HepG2 (cell line): ENCODE results near the gene FUBP3. TPM values are rescaled to one million over a fixed set of nuclear protein-coding genes. Genes with fewer than 3 reads are reported as not detected.

ENCODE experiments used
- ATAC-seq: fragments of 200-7000 bp; cut with Tn5 transposase; 3 replicates; pipeline ENCODE4 v1.9.1; 2020; ENCODE audit warnings: mild to moderate bottlenecking, moderate library complexity
- BruUV-seq: library from RNA; stranded (reverse); fragments of 400-500 nt; replicated peaks from 2 replicates; lab custom pipeline; 2021; lab: Mats Ljungman, UMichigan
- CTCF ChIA-PET: fragments of 300-600 bp; formaldehyde crosslinking; extraction: SDS; loops from one replicate; lab custom pipeline; 2021; ENCODE audit warnings: low total read pairs, inconsistent platforms, low intra/inter-chr PET ratio; lab: Yijun Ruan, JAX
- POLR2A ChIA-PET: fragments of 350-600 bp; sonication (Branson Sonifier 250); formaldehyde crosslinking; loops from one replicate; lab custom pipeline; 2020; ENCODE audit warnings: antibody characterized with exemption, inconsistent platforms; lab: Yijun Ruan, JAX
- DNase-seq: peaks from one replicate; pipeline ENCODE4 v3.0.0-alpha.2; 2015; ENCODE audit warnings: low spot score
- FAIRE-seq: peaks from 3 replicates; lab custom pipeline; 2011; peaks lifted over from hg19 to GRCh38; lab: Jason Lieb, UNC
- H2AFZ ChIP-seq: one replicate; pipeline ENCODE4 v1.6.1; 2011; ENCODE audit warnings: low read length, inconsistent platforms
- H3K27ac ChIP-seq: fragments of 300-600 bp; 3 replicates; pipeline ENCODE4 v1.8.0; 2011; ENCODE audit warnings: mixed run types, mild to moderate bottlenecking, mixed read lengths, low read length, inconsistent platforms; ENCODE audit not compliant: insufficient read depth; ENCODE audit errors: extremely low read length
- H3K27me3 ChIP-seq, 2 experiments: fragments of 200-600 bp in 1 of 2; 2 replicates in 1 of 2; 3 replicates in 1 of 2; pipeline versions ENCODE4 v1.6.0 to v1.8.0; 2011; ENCODE audit warnings: low read length in 2 of 2, mild to moderate bottlenecking in 2 of 2, moderate library complexity in 2 of 2, inconsistent platforms in 1 of 2; ENCODE audit not compliant: insufficient read depth in 2 of 2, control insufficient read depth in 1 of 2
- H3K36me3 ChIP-seq, 2 experiments: fragments of 200-600 bp in 1 of 2; replicated peaks in 1 of 2; 2 replicates in 1 of 2; 3 replicates in 1 of 2; pipeline versions ENCODE4 v1.5.1 to v1.8.0; 2011; ENCODE audit warnings: low read length in 2 of 2, inconsistent platforms in 1 of 2; ENCODE audit not compliant: insufficient read depth in 2 of 2, control insufficient read depth in 1 of 2
- H3K4me1 ChIP-seq: 2 replicates; pipeline ENCODE4 v1.5.1; 2012; ENCODE audit warnings: low read length, inconsistent platforms; ENCODE audit not compliant: insufficient read depth
- H3K4me2 ChIP-seq: 2 replicates; pipeline ENCODE4 v1.6.0; 2011; ENCODE audit warnings: low read depth, low read length, inconsistent platforms
- H3K4me3 ChIP-seq, 3 experiments: fragments of 200-600 bp in 1 of 3; sonication (generic), shearing (Covaris generic) in 1 of 3; replicated peaks in 1 of 3; 2 replicates each; pipeline ENCODE4 v1.5.1; 2011 to 2016; ENCODE audit warnings: low read length in 3 of 3, inconsistent platforms in 2 of 3, low read depth in 2 of 3, mild to moderate bottlenecking in 2 of 3, control low read depth in 1 of 3, mixed read lengths in 1 of 3; ENCODE audit not compliant: insufficient read depth in 1 of 3
- H3K79me2 ChIP-seq: one replicate; pipeline ENCODE4 v1.6.1; 2011; ENCODE audit warnings: low read length, inconsistent platforms; ENCODE audit not compliant: insufficient read depth
- H3K9ac ChIP-seq: 2 replicates; pipeline ENCODE4 v1.6.0; 2011; ENCODE audit warnings: mild to moderate bottlenecking, low read depth, low read length, inconsistent platforms; ENCODE audit not compliant: insufficient read depth
- H3K9me3 ChIP-seq: 2 replicates; pipeline ENCODE4 v1.5.1; 2012; ENCODE audit warnings: mild to moderate bottlenecking, low read length
- H4K20me1 ChIP-seq: 2 replicates; pipeline ENCODE4 v1.6.0; 2011; ENCODE audit warnings: inconsistent platforms, mild to moderate bottlenecking, low read length, moderate library complexity; ENCODE audit not compliant: insufficient read depth
- ATF7-NPFF ChIP-seq: sonication (generic); formaldehyde crosslinking; IDR thresholded peaks from 2 replicates; pipeline ENCODE4 v1.8.1; 2023; ENCODE audit warnings: mild to moderate bottlenecking, low read depth, missing genetic modification reagents, moderate library complexity
- BORCS8-MEF2B ChIP-seq: sonication (generic); formaldehyde crosslinking; IDR thresholded peaks from 2 replicates; pipeline ENCODE4 v1.8.0; 2022; ENCODE audit warnings: mild to moderate bottlenecking, missing genetic modification reagents
- ISL2 ChIP-seq: sonication (generic); formaldehyde crosslinking; IDR thresholded peaks from 2 replicates; pipeline ENCODE4 v1.5.0; 2020; ENCODE audit warnings: missing genetic modification reagents
- SPEN ChIP-seq: sonication (generic); formaldehyde crosslinking; IDR thresholded peaks from 2 replicates; pipeline ENCODE4 v1.5.1; 2020; ENCODE audit warnings: low read depth, mild to moderate bottlenecking, missing genetic modification reagents
- ZC3H13 ChIP-seq: sonication (generic); formaldehyde crosslinking; IDR thresholded peaks from 2 replicates; pipeline ENCODE4 v1.8.1; 2023; ENCODE audit warnings: mild to moderate bottlenecking, missing genetic modification reagents, moderate library complexity
- ZNF263 ChIP-seq: sonication (generic); formaldehyde crosslinking; IDR thresholded peaks from 2 replicates; pipeline ENCODE4 v1.4.0; 2020; ENCODE audit warnings: missing genetic modification reagents
- ZNF557 ChIP-seq: sonication (generic); formaldehyde crosslinking; IDR thresholded peaks from 2 replicates; pipeline ENCODE4 v1.4.0; 2020; ENCODE audit warnings: missing genetic modification reagents
- ZNF615 ChIP-seq: sonication (generic); formaldehyde crosslinking; IDR thresholded peaks from 2 replicates; pipeline ENCODE4 v1.5.0; 2020; ENCODE audit warnings: mild to moderate bottlenecking, missing genetic modification reagents, borderline replicate concordance
- ZNF629 ChIP-seq: sonication (generic); formaldehyde crosslinking; conservative IDR thresholded peaks from 2 replicates; pipeline ENCODE4 v1.5.0; 2020; ENCODE audit warnings: missing genetic modification reagents
- ZNF672 ChIP-seq: sonication (generic); formaldehyde crosslinking; IDR thresholded peaks from 2 replicates; pipeline ENCODE4 v1.8.1; 2022; ENCODE audit warnings: missing genetic modification reagents
- ZNF7 ChIP-seq: IDR thresholded peaks from 2 replicates; pipeline ENCODE4 v1.6.1; 2016; ENCODE audit warnings: missing biosample characterization, missing genetic modification reagents
- WGBS: methylation state at CpG from one replicate; pipeline ENCODE4 v1.1.6; 2017; ENCODE audit warnings: low lambda C conversion rate; 5-methylcytosine and 5-hydroxymethylcytosine counted together
- in situ Hi-C: cut with HindIII; loops from 2 replicates; pipeline ENCODE4 v1.10.0; 2017; ENCODE audit warnings: low pct_unique_long_range_greater_than_20kb; ENCODE audit not compliant: extremely low pct_ligation_motif_present
- intact Hi-C: fragments of 100-400 bp; cut with micrococcal nuclease; formaldehyde crosslinking; loops from one replicate; pipeline ENCODE4 v1.10.0; 2022; ENCODE audit not compliant: unreplicated experiment
- polyA plus RNA-seq, 8 experiments: library from polyadenylated mRNA; depleted of rRNA in 3 of 8; stranded (reverse) in 7 of 8; unstranded in 1 of 8; fragments of >200 nt; fragmentation: Illumina TruSeq in 4 of 8; extraction: Trizol in 4 of 8; gene quantifications; 2 replicates each; pipeline versions ENCODE4 v1.2.1 to v1.2.3, GENCODE V29; 2011 to 2016; ENCODE audit warnings: low read depth in 4 of 8, missing spikeins in 1 of 8, mixed read lengths in 1 of 8; ENCODE audit not compliant: insufficient read depth in 1 of 8
- total RNA-seq, 5 experiments: library from RNA; depleted of rRNA; stranded (reverse); fragments of >200 nt; fragmentation: Illumina TruSeq; extraction: Trizol; gene quantifications; 2 replicates each; pipeline ENCODE4 v1.2.3, GENCODE V29; 2016; ENCODE audit warnings: low read depth in 1 of 5
- TF ChIP-seq, protein P1 (sequence below): fragments of 450-650 bp; IDR thresholded peaks from 2 replicates; pipeline ENCODE4 v1.6.1; 2016
- TF ChIP-seq, protein P2 (sequence below): sonication (generic); formaldehyde crosslinking; IDR thresholded peaks from 2 replicates; pipeline ENCODE4 v1.8.0; 2022; ENCODE audit warnings: missing genetic modification reagents, mild to moderate bottlenecking, inconsistent platforms, borderline replicate concordance
- TF ChIP-seq, protein P3 (sequence below): IDR thresholded peaks from 2 replicates; pipeline ENCODE4 v1.6.1; 2016; ENCODE audit warnings: control low read depth
- TF ChIP-seq, protein P4 (sequence below): sonication (generic); formaldehyde crosslinking; conservative IDR thresholded peaks from 2 replicates; pipeline ENCODE4 v1.8.0; 2022; ENCODE audit warnings: low read depth, missing genetic modification reagents
- TF ChIP-seq, protein P5 (sequence below): sonication (generic); formaldehyde crosslinking; IDR thresholded peaks from 2 replicates; pipeline ENCODE4 v1.4.0; 2020; ENCODE audit warnings: missing genetic modification reagents, borderline replicate concordance

Gene FUBP3
- total and polyA plus RNA-seq, 2 of the 13 experiments (the other 11 are each of a cell fraction or from before 2014, with no cell fraction given): 28.7 to 40.0 TPM

DNA sequence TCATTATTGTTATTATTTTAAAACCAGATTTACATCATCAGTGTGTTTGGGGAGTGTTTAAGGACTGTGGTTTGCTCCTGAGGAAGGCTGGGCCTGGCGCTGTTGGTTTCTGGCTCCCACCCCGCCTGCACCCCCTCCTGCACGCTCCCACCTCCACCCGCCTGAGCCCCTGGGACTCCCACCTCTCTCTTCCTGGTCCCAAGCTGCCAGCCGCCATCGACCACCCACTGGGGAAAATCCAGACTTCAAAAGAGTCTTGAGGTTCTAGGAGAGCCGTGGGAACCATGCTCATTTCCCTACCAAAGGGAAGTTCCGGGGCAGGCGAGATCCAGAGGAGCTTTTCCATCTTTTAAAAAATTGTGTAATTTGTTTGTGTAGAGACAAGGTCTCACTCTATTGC lies 35.0 kb upstream of the FUBP3 start (continued):
- TF ChIP-seq SPEN (CRISPR knock-in tag) (no peak), ZNF615 (CRISPR knock-in tag) (no peak), ZNF557 (CRISPR knock-in tag) (no peak), ZNF7 (CRISPR knock-in tag) (no peak), ISL2 (CRISPR knock-in tag) (no peak)
- TF ChIP-seq, protein P1, sequence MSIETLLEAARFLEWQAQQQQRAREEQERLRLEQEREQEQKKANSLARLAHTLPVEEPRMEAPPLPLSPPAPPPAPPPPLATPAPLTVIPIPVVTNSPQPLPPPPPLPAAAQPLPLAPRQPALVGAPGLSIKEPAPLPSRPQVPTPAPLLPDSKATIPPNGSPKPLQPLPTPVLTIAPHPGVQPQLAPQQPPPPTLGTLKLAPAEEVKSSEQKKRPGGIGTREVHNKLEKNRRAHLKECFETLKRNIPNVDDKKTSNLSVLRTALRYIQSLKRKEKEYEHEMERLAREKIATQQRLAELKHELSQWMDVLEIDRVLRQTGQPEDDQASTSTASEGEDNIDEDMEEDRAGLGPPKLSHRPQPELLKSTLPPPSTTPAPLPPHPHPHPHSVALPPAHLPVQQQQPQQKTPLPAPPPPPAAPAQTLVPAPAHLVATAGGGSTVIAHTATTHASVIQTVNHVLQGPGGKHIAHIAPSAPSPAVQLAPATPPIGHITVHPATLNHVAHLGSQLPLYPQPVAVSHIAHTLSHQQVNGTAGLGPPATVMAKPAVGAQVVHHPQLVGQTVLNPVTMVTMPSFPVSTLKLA: no peak
- TF ChIP-seq, protein P2, sequence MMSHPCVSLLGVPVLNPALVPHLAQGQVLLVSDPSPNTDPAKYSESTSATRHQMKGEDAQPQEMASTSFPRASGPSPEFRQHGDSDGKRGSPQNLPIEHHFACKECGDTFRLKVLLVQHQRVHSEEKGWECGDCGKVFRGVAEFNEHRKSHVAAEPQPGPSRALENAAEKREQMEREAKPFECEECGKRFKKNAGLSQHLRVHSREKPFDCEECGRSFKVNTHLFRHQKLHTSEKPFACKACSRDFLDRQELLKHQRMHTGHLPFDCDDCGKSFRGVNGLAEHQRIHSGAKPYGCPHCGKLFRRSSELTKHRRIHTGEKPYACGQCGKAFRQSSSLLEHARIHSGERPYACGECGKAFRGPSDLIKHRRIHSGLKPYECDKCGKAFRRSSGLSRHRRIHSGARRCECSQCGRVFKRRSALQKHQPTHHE (CRISPR knock-in tag): no peak
- TF ChIP-seq, protein P3, sequence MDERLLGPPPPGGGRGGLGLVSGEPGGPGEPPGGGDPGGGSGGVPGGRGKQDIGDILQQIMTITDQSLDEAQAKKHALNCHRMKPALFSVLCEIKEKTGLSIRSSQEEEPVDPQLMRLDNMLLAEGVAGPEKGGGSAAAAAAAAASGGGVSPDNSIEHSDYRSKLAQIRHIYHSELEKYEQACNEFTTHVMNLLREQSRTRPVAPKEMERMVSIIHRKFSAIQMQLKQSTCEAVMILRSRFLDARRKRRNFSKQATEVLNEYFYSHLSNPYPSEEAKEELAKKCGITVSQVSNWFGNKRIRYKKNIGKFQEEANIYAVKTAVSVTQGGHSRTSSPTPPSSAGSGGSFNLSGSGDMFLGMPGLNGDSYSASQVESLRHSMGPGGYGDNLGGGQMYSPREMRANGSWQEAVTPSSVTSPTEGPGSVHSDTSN (CRISPR knock-in tag): no peak
- TF ChIP-seq, all 625 proteins: peak for 0

DNA sequence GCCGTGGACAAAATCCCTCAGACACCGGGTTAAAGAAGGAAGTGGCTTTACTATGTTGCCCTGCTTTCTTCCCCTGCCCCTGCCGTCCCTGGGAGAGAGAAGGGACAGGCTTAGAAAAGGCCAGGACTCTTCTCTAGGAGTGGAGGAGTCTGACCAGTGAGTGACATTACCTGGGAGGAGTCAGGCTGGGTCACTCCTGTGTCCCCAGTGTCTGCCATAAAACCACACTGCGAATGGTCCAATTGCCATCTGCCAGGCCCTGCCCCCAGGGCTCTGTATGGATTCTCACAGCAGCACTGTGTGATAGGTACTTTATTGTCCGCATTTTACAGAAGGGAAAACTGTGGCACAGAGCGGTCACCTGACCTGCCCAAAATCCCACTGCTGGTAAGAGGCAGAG lies 31.3 kb upstream of the FUBP3 start:
- ChIA-PET CTCF (no interaction called here), POLR2A (interaction anchor here (1.2 to 1.6 kb wide), 3 partner anchors 13 to 48 kb away, joined by 6 to 7 read pairs (median 6); partner anchors contain the start of gene FUBP3)
- no peak for FAIRE-seq
- Histone ChIP-seq H3K9me3 (no peaks in the 10 kb centered on the region), H3K4me2 (peak overlapping the region; percentile 86), H3K4me3 (peak overlapping the region in 1 of 3 experiments; percentile 61; a peak in 2 of 6 replicates), H3K27me3 (no peaks in the 10 kb centered on the region; a peak in 1 of 5 replicates), H3K9ac (no peak overlapping the region), H3K36me3 (no peaks in the 10 kb centered on the region), H3K79me2 (no peaks in the 10 kb centered on the region), H3K27ac (peak overlapping the region; percentile 9), H4K20me1 (no peaks in the 10 kb centered on the region), H2AFZ (no peak overlapping the region), H3K4me1 (peaks cover 28% of the 10 kb centered on the region)
- intact Hi-C loops (no loop called here), in situ Hi-C loops (no loop called here)
- TF ChIP-seq ZNF672 (CRISPR knock-in tag) (no peak), ATF7-NPFF (CRISPR knock-in tag) (no peak), BORCS8-MEF2B (0 out of 2 replicates have a peak, but pooled peaks have one; percentile 25), ZNF263 (peak; percentile 71), ZNF629 (CRISPR knock-in tag) (0 out of 2 replicates have a peak, but pooled peaks have one; percentile 34), ZC3H13 (CRISPR knock-in tag) (no peak)
- TF ChIP-seq, protein P4, sequence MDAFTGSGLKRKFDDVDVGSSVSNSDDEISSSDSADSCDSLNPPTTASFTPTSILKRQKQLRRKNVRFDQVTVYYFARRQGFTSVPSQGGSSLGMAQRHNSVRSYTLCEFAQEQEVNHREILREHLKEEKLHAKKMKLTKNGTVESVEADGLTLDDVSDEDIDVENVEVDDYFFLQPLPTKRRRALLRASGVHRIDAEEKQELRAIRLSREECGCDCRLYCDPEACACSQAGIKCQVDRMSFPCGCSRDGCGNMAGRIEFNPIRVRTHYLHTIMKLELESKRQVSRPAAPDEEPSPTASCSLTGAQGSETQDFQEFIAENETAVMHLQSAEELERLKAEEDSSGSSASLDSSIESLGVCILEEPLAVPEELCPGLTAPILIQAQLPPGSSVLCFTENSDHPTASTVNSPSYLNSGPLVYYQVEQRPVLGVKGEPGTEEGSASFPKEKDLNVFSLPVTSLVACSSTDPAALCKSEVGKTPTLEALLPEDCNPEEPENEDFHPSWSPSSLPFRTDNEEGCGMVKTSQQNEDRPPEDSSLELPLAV (CRISPR knock-in tag): no peak
- TF ChIP-seq, protein P5, sequence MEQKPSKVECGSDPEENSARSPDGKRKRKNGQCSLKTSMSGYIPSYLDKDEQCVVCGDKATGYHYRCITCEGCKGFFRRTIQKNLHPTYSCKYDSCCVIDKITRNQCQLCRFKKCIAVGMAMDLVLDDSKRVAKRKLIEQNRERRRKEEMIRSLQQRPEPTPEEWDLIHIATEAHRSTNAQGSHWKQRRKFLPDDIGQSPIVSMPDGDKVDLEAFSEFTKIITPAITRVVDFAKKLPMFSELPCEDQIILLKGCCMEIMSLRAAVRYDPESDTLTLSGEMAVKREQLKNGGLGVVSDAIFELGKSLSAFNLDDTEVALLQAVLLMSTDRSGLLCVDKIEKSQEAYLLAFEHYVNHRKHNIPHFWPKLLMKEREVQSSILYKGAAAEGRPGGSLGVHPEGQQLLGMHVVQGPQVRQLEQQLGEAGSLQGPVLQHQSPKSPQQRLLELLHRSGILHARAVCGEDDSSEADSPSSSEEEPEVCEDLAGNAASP (CRISPR knock-in tag): no peak
- WGBS: 55% methylated on average over 4 of the region's 6 CpGs
- no TSS peak for BruUV-seq
- peak; percentile 45 for ATAC-seq
- no peak for DNase-seq
